HepG2 (cell line): ENCODE measurements around the gene PAPSS1. TPM values are rescaled to one million over a fixed set of nuclear protein-coding genes. Genes with fewer than 3 reads are reported as not detected.

ENCODE experiments used
- ATAC-seq: fragments of 200-7000 bp; cut with Tn5 transposase; 3 replicates; pipeline ENCODE4 v1.9.1; 2020; ENCODE audit warnings: mild to moderate bottlenecking, moderate library complexity
- BruUV-seq: library from RNA; stranded (reverse); fragments of 400-500 nt; replicated peaks from 2 replicates; lab custom pipeline; 2021; lab: Mats Ljungman, UMichigan
- CTCF ChIA-PET: fragments of 300-600 bp; formaldehyde crosslinking; extraction: SDS; loops from one replicate; lab custom pipeline; 2021; ENCODE audit warnings: low total read pairs, inconsistent platforms, low intra/inter-chr PET ratio; lab: Yijun Ruan, JAX
- POLR2A ChIA-PET: fragments of 350-600 bp; sonication (Branson Sonifier 250); formaldehyde crosslinking; loops from one replicate; lab custom pipeline; 2020; ENCODE audit warnings: antibody characterized with exemption, inconsistent platforms; lab: Yijun Ruan, JAX
- DNase-seq: peaks from one replicate; pipeline ENCODE4 v3.0.0-alpha.2; 2015; ENCODE audit warnings: low spot score
- FAIRE-seq: peaks from 3 replicates; lab custom pipeline; 2011; peaks lifted over from hg19 to GRCh38; lab: Jason Lieb, UNC
- H2AFZ ChIP-seq: one replicate; pipeline ENCODE4 v1.6.1; 2011; ENCODE audit warnings: low read length, inconsistent platforms
- H3K27ac ChIP-seq: fragments of 300-600 bp; 3 replicates; pipeline ENCODE4 v1.8.0; 2011; ENCODE audit warnings: mixed run types, mild to moderate bottlenecking, mixed read lengths, low read length, inconsistent platforms; ENCODE audit not compliant: insufficient read depth; ENCODE audit errors: extremely low read length
- H3K27me3 ChIP-seq, 2 experiments: fragments of 200-600 bp in 1 of 2; 2 replicates in 1 of 2; 3 replicates in 1 of 2; pipeline versions ENCODE4 v1.6.0 to v1.8.0; 2011; ENCODE audit warnings: low read length in 2 of 2, mild to moderate bottlenecking in 2 of 2, moderate library complexity in 2 of 2, inconsistent platforms in 1 of 2; ENCODE audit not compliant: insufficient read depth in 2 of 2, control insufficient read depth in 1 of 2
- H3K36me3 ChIP-seq, 2 experiments: fragments of 200-600 bp in 1 of 2; replicated peaks in 1 of 2; 2 replicates in 1 of 2; 3 replicates in 1 of 2; pipeline versions ENCODE4 v1.5.1 to v1.8.0; 2011; ENCODE audit warnings: low read length in 2 of 2, inconsistent platforms in 1 of 2; ENCODE audit not compliant: insufficient read depth in 2 of 2, control insufficient read depth in 1 of 2
- H3K4me1 ChIP-seq: 2 replicates; pipeline ENCODE4 v1.5.1; 2012; ENCODE audit warnings: low read length, inconsistent platforms; ENCODE audit not compliant: insufficient read depth
- H3K4me2 ChIP-seq: 2 replicates; pipeline ENCODE4 v1.6.0; 2011; ENCODE audit warnings: low read depth, low read length, inconsistent platforms
- H3K4me3 ChIP-seq, 3 experiments: fragments of 200-600 bp in 1 of 3; sonication (generic), shearing (Covaris generic) in 1 of 3; replicated peaks in 1 of 3; 2 replicates each; pipeline ENCODE4 v1.5.1; 2011 to 2016; ENCODE audit warnings: low read length in 3 of 3, inconsistent platforms in 2 of 3, low read depth in 2 of 3, mild to moderate bottlenecking in 2 of 3, control low read depth in 1 of 3, mixed read lengths in 1 of 3; ENCODE audit not compliant: insufficient read depth in 1 of 3
- H3K79me2 ChIP-seq: one replicate; pipeline ENCODE4 v1.6.1; 2011; ENCODE audit warnings: low read length, inconsistent platforms; ENCODE audit not compliant: insufficient read depth
- H3K9ac ChIP-seq: 2 replicates; pipeline ENCODE4 v1.6.0; 2011; ENCODE audit warnings: mild to moderate bottlenecking, low read depth, low read length, inconsistent platforms; ENCODE audit not compliant: insufficient read depth
- H3K9me3 ChIP-seq: 2 replicates; pipeline ENCODE4 v1.5.1; 2012; ENCODE audit warnings: mild to moderate bottlenecking, low read length
- H4K20me1 ChIP-seq: 2 replicates; pipeline ENCODE4 v1.6.0; 2011; ENCODE audit warnings: inconsistent platforms, mild to moderate bottlenecking, low read length, moderate library complexity; ENCODE audit not compliant: insufficient read depth
- CREBL2 ChIP-seq: sonication (generic); formaldehyde crosslinking; IDR thresholded peaks from 2 replicates; pipeline ENCODE4 v1.8.1; 2023; ENCODE audit warnings: missing genetic modification reagents, mild to moderate bottlenecking, borderline replicate concordance
- GRHL1 ChIP-seq: sonication (generic); formaldehyde crosslinking; conservative IDR thresholded peaks from 2 replicates; pipeline ENCODE4 v1.8.0; 2022; ENCODE audit warnings: missing genetic modification reagents
- JUND ChIP-seq: sonication (generic); formaldehyde crosslinking; IDR thresholded peaks from 2 replicates; pipeline ENCODE4 v1.8.0; 2022; ENCODE audit warnings: mild to moderate bottlenecking, missing genetic modification reagents
- NFYC ChIP-seq: IDR thresholded peaks from 2 replicates; pipeline ENCODE4 v1.6.1; 2016; ENCODE audit warnings: missing genetic modification reagents, missing compliant biosample characterization
- NR2F6 ChIP-seq, 2 experiments: IDR thresholded peaks; 2 replicates each; pipeline ENCODE4 v1.6.1; 2016; ENCODE audit warnings: antibody characterized with exemption in 1 of 2, mild to moderate bottlenecking in 1 of 2
- PLSCR1 ChIP-seq: sonication (generic); formaldehyde crosslinking; IDR thresholded peaks from 2 replicates; pipeline ENCODE4 v1.5.0; 2020; ENCODE audit warnings: missing genetic modification reagents, mild to moderate bottlenecking, borderline replicate concordance
- PRPF4 ChIP-seq: fragments of 200-400 bp; formaldehyde crosslinking; IDR thresholded peaks from 2 replicates; pipeline ENCODE4 v1.6.1; 2016; ENCODE audit warnings: low read length, low read depth; ENCODE audit not compliant: poor library complexity, severe bottlenecking
- U2AF1 ChIP-seq: fragments of 200-400 bp; formaldehyde crosslinking; optimal IDR thresholded peaks from 2 replicates; pipeline ENCODE3; 2017; ENCODE audit warnings: mild to moderate bottlenecking, low read depth, low read length
- XRCC5 ChIP-seq: fragments of 200-400 bp; formaldehyde crosslinking; optimal IDR thresholded peaks from 2 replicates; pipeline ENCODE3; 2017; ENCODE audit warnings: mild to moderate bottlenecking, low read length
- ZNF225 ChIP-seq: sonication (generic); formaldehyde crosslinking; IDR thresholded peaks from 2 replicates; pipeline ENCODE4 v1.4.0; 2020; ENCODE audit warnings: mild to moderate bottlenecking, missing genetic modification reagents
- ZNF563 ChIP-seq: sonication (generic); formaldehyde crosslinking; IDR thresholded peaks from 2 replicates; pipeline ENCODE4 v1.8.0; 2022; ENCODE audit warnings: mild to moderate bottlenecking, moderate library complexity, missing genetic modification reagents
- ZNF703 ChIP-seq: sonication (generic); formaldehyde crosslinking; IDR thresholded peaks from 2 replicates; pipeline ENCODE4 v1.5.1; 2020; ENCODE audit warnings: missing genetic modification reagents, mild to moderate bottlenecking, moderate library complexity, borderline replicate concordance
- ZNF891 ChIP-seq: sonication (generic); formaldehyde crosslinking; IDR thresholded peaks from 2 replicates; pipeline ENCODE4 v1.5.0; 2020; ENCODE audit warnings: mild to moderate bottlenecking, missing genetic modification reagents
- ZSCAN5A ChIP-seq: sonication (generic); formaldehyde crosslinking; IDR thresholded peaks from 2 replicates; pipeline ENCODE4 v1.8.0; 2022; ENCODE audit warnings: mild to moderate bottlenecking, missing genetic modification reagents, borderline replicate concordance
- WGBS: methylation state at CpG from one replicate; pipeline ENCODE4 v1.1.6; 2017; ENCODE audit warnings: low lambda C conversion rate; 5-methylcytosine and 5-hydroxymethylcytosine counted together
- in situ Hi-C: cut with HindIII; loops from 2 replicates; pipeline ENCODE4 v1.10.0; 2017; ENCODE audit warnings: low pct_unique_long_range_greater_than_20kb; ENCODE audit not compliant: extremely low pct_ligation_motif_present
- intact Hi-C: fragments of 100-400 bp; cut with micrococcal nuclease; formaldehyde crosslinking; loops from one replicate; pipeline ENCODE4 v1.10.0; 2022; ENCODE audit not compliant: unreplicated experiment
- polyA plus RNA-seq, 8 experiments: library from polyadenylated mRNA; depleted of rRNA in 3 of 8; stranded (reverse) in 7 of 8; unstranded in 1 of 8; fragments of >200 nt; fragmentation: Illumina TruSeq in 4 of 8; extraction: Trizol in 4 of 8; gene quantifications; 2 replicates each; pipeline versions ENCODE4 v1.2.1 to v1.2.3, GENCODE V29; 2011 to 2016; ENCODE audit warnings: low read depth in 4 of 8, missing spikeins in 1 of 8, mixed read lengths in 1 of 8; ENCODE audit not compliant: insufficient read depth in 1 of 8
- total RNA-seq, 5 experiments: library from RNA; depleted of rRNA; stranded (reverse); fragments of >200 nt; fragmentation: Illumina TruSeq; extraction: Trizol; gene quantifications; 2 replicates each; pipeline ENCODE4 v1.2.3, GENCODE V29; 2016; ENCODE audit warnings: low read depth in 1 of 5

The PAPSS1 gene
- total and polyA plus RNA-seq, 2 of the 13 experiments (the other 11 are each of a cell fraction or from before 2014, with no cell fraction given) = 105 to 126 TPM

GRCh38 chr4:107599841-107600240 lies 120.2 kb downstream of the PAPSS1 start:
- ChIA-PET CTCF (no interaction called here), POLR2A (no interaction called here)
- Histone ChIP-seq H3K27ac (no peak overlapping the region), H3K4me1 (no peaks in the 10 kb centered on the region), H3K27me3 (no peaks in the 10 kb centered on the region), H3K79me2 (no peaks in the 10 kb centered on the region), H4K20me1 (no peaks in the 10 kb centered on the region), H3K4me2 (no peak overlapping the region), H3K9ac (no peak overlapping the region), H3K4me3 (no peak overlapping the region), H3K36me3 (no peaks in the 10 kb centered on the region), H3K9me3 (no peaks in the 10 kb centered on the region), H2AFZ (no peak overlapping the region)
- intact Hi-C loops (no loop called here), in situ Hi-C loops (no loop called here)
- WGBS = 60% methylated on average over 3 of the region's 3 CpGs
- TF ChIP-seq ZNF225 (no peak), PRPF4 (no peak), PLSCR1 (CRISPR knock-in tag) (no peak), XRCC5 (no peak), ZNF891 (CRISPR knock-in tag) (no peak), NR2F6 (IDR thresholded peaks at IDR 0.05) (no peak), NR2F6 (CRISPR knock-in tag; IDR thresholded peaks at IDR 0.05) (no peak), ZSCAN5A (CRISPR knock-in tag) (no peak), ZNF703 (CRISPR knock-in tag) (no peak), CREBL2 (CRISPR knock-in tag) (no peak), ZNF563 (CRISPR knock-in tag) (no peak), JUND (no peak), NFYC (CRISPR knock-in tag) (no peak), GRHL1 (CRISPR knock-in tag) (no peak), U2AF1 (no peak)
- no TSS peak for BruUV-seq
- FAIRE-seq (no peak), DNase-seq (no peak), ATAC-seq (no peak)
